Liver (tissue), 9 donors: ENCODE results near the gene BAG5. TPM values are rescaled to one million over a fixed set of nuclear protein-coding genes. Genes with fewer than 3 reads are reported as not detected.

ENCODE experiments used
- DNase-seq: peaks from one replicate; pipeline ENCODE4 v3.0.0-alpha.2; 2017; ENCODE audit warnings: low spot score
- H3K27ac ChIP-seq, 2 donors: one replicate each; pipeline ENCODE4 v1.7.0; 2013; ENCODE audit warnings: inconsistent platforms in 2 of 2, low read length in 2 of 2, control low read depth in 1 of 2, low read depth in 1 of 2, mild to moderate bottlenecking in 1 of 2
- H3K27me3 ChIP-seq, 4 donors: one replicate each; pipeline versions ENCODE4 v1.6.1 to v1.7.0; 2013; ENCODE audit warnings: low read length in 3 of 4, inconsistent platforms in 1 of 4, mild to moderate bottlenecking in 1 of 4, moderate library complexity in 1 of 4; ENCODE audit not compliant: control insufficient read depth in 4 of 4, insufficient read depth in 4 of 4
- H3K36me3 ChIP-seq, 4 donors: one replicate each; pipeline versions ENCODE4 v1.6.1 to v1.7.0; 2013; ENCODE audit warnings: low read length in 3 of 4, mild to moderate bottlenecking in 3 of 4, low read depth in 1 of 4, moderate library complexity in 1 of 4; ENCODE audit not compliant: control insufficient read depth in 4 of 4, insufficient read depth in 3 of 4
- H3K4me1 ChIP-seq, 4 donors: one replicate each; pipeline versions ENCODE4 v1.6.1 to v1.7.0; 2013; ENCODE audit warnings: low read length in 3 of 4, mild to moderate bottlenecking in 3 of 4, moderate library complexity in 1 of 4; ENCODE audit not compliant: control insufficient read depth in 4 of 4, insufficient read depth in 4 of 4
- H3K4me3 ChIP-seq, 3 donors: one replicate each; pipeline versions ENCODE4 v1.6.1 to v1.7.0; 2013; ENCODE audit warnings: low read length in 3 of 3, control low read depth in 1 of 3, low read depth in 1 of 3, mild to moderate bottlenecking in 1 of 3
- H3K9ac ChIP-seq, 2 donors: one replicate each; pipeline ENCODE4 v1.7.0; 2013; ENCODE audit warnings: low read length in 2 of 2, mild to moderate bottlenecking in 2 of 2, moderate library complexity in 2 of 2, control low read depth in 1 of 2, low read depth in 1 of 2
- H3K9me3 ChIP-seq, 4 donors: one replicate each; pipeline versions ENCODE4 v1.6.1 to v1.7.0; 2013; ENCODE audit warnings: low read length in 3 of 4; ENCODE audit not compliant: control insufficient read depth in 4 of 4
- EGR1 ChIP-seq, 2 donors: IDR thresholded peaks; 2 replicates each; pipeline ENCODE4 v1.6.1; 2016 to 2018; ENCODE audit warnings: antibody characterized with exemption in 2 of 2, low read depth in 2 of 2
- FOXA1 ChIP-seq: IDR thresholded peaks from 2 replicates; pipeline ENCODE4 v1.6.1; 2016; ENCODE audit warnings: antibody characterized with exemption
- FOXA2 ChIP-seq: IDR thresholded peaks from 2 replicates; pipeline ENCODE4 v1.6.1; 2016; ENCODE audit warnings: antibody characterized with exemption
- GABPA ChIP-seq, 2 donors: IDR thresholded peaks in 1 of 2; conservative IDR thresholded peaks in 1 of 2; 2 replicates each; pipeline ENCODE4 v1.6.1; 2016; ENCODE audit warnings: antibody characterized with exemption in 2 of 2, mild to moderate bottlenecking in 1 of 2, moderate library complexity in 1 of 2
- HNF4A ChIP-seq, 2 donors: conservative IDR thresholded peaks; 2 replicates each; pipeline ENCODE4 v1.6.1; 2016; ENCODE audit warnings: antibody characterized with exemption in 2 of 2, mild to moderate bottlenecking in 2 of 2
- HNF4G ChIP-seq: IDR thresholded peaks from 2 replicates; pipeline ENCODE4 v1.6.1; 2016; ENCODE audit warnings: antibody characterized with exemption
- JUND ChIP-seq, 2 donors: IDR thresholded peaks; 2 replicates each; pipeline ENCODE4 v1.6.1; 2016; ENCODE audit warnings: antibody characterized with exemption in 2 of 2
- NR2F2 ChIP-seq: IDR thresholded peaks from 2 replicates; pipeline ENCODE4 v1.6.1; 2016; ENCODE audit warnings: antibody characterized with exemption
- RAD21 ChIP-seq, 2 donors: IDR thresholded peaks; 2 replicates each; pipeline ENCODE4 v1.6.1; 2016; ENCODE audit warnings: antibody characterized with exemption in 2 of 2, mild to moderate bottlenecking in 2 of 2
- RXRA ChIP-seq, 2 donors: IDR thresholded peaks; 2 replicates each; pipeline ENCODE4 v1.6.1; 2017 to 2018; ENCODE audit warnings: antibody characterized with exemption in 2 of 2, mild to moderate bottlenecking in 1 of 2
- SP1 ChIP-seq: IDR thresholded peaks from 2 replicates; pipeline ENCODE4 v1.6.1; 2018; ENCODE audit warnings: antibody characterized with exemption, mild to moderate bottlenecking
- TAF1 ChIP-seq: conservative IDR thresholded peaks from 2 replicates; pipeline ENCODE4 v1.6.1; 2016; ENCODE audit warnings: antibody characterized with exemption, mild to moderate bottlenecking
- YY1 ChIP-seq: IDR thresholded peaks from 2 replicates; pipeline ENCODE4 v1.6.1; 2016; ENCODE audit warnings: antibody characterized with exemption, mild to moderate bottlenecking
- WGBS: extraction: QIAGEN DNeasy Blood & Tissue Kit; methylation state at CpG from one replicate; pipeline ENCODE4 v1.1.7; 2013; 5-methylcytosine and 5-hydroxymethylcytosine counted together
- polyA plus RNA-seq, 2 donors: library from polyadenylated mRNA; stranded (reverse) in 1 of 2; unstranded in 1 of 2; fragments of 200-250 nt in 1 of 2; fragments of >200 nt in 1 of 2; fragmentation: Nextera tagmentation in 1 of 2; extraction: Ambion mirVana in 1 of 2; gene quantifications; one replicate each; pipeline versions ENCODE4 v1.2.1 to v1.2.3, GENCODE V29; 2013 to 2015
- total RNA-seq, 2 donors: library from RNA; depleted of rRNA; stranded (reverse); fragments of >200 nt; gene quantifications; one replicate each; pipeline ENCODE4 v1.2.3, GENCODE V29; 2014
- TF ChIP-seq, protein P1 (sequence below): IDR thresholded peaks from 2 replicates; pipeline ENCODE4 v1.6.1; 2016; ENCODE audit warnings: antibody characterized with exemption
- TF ChIP-seq, protein P2 (sequence below): IDR thresholded peaks from 2 replicates; pipeline ENCODE4 v1.6.1; 2016; ENCODE audit warnings: antibody characterized with exemption, mild to moderate bottlenecking
- TF ChIP-seq, protein P3 (sequence below): IDR thresholded peaks from 2 replicates; pipeline ENCODE4 v1.6.1; 2016; ENCODE audit warnings: antibody characterized with exemption
- TF ChIP-seq, protein P4 (sequence below): fragments of 150-350 bp; IDR thresholded peaks from 2 replicates; pipeline ENCODE4 v1.5.1; 2017; ENCODE audit warnings: improper control_type of control experiment, low read depth, low read length; ENCODE audit not compliant: missing input control
- TF ChIP-seq, protein P5 (sequence below): IDR thresholded peaks from 2 replicates; pipeline ENCODE4 v1.6.1; 2016; ENCODE audit warnings: antibody characterized with exemption
- donor health status: healthy.
- donor health status: healthy.
- donor health status: healthy.
- donor health status: healthy.
- donor health status: healthy.

The BAG5 gene
- total and polyA plus RNA-seq, 4 donors = 5.4 to 12.5 (median 8.8) TPM

DNA sequence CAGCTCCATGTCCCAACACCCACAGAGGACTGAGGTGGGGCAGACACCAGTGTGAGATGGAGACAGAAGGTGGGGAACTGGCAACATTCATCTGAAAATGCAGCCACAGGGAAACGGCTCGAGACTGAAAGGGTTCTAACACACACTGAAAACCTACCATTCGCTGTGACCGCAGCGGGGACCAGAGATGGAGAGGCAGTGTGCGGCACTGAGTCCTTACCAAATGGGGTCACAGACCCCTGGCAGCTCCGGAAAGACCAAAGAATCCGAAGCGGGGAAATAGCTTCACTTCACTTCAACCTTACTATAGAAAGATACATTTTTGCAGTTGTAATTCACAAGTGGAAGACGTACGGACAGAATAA, 9.6 kb downstream of the BAG5 start:
- H3K4me1 ChIP-seq = peaks cover 0 to 4% (median 0%) of the 10 kb centered on the region in 4 donors
- no peak for DNase-seq
- TF ChIP-seq JUND (IDR thresholded peaks at IDR 0.05) = no peak
- TF ChIP-seq, protein P1, sequence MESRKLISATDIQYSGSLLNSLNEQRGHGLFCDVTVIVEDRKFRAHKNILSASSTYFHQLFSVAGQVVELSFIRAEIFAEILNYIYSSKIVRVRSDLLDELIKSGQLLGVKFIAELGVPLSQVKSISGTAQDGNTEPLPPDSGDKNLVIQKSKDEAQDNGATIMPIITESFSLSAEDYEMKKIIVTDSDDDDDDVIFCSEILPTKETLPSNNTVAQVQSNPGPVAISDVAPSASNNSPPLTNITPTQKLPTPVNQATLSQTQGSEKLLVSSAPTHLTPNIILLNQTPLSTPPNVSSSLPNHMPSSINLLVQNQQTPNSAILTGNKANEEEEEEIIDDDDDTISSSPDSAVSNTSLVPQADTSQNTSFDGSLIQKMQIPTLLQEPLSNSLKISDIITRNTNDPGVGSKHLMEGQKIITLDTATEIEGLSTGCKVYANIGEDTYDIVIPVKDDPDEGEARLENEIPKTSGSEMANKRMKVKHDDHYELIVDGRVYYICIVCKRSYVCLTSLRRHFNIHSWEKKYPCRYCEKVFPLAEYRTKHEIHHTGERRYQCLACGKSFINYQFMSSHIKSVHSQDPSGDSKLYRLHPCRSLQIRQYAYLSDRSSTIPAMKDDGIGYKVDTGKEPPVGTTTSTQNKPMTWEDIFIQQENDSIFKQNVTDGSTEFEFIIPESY = no peak
- TF ChIP-seq, protein P2, sequence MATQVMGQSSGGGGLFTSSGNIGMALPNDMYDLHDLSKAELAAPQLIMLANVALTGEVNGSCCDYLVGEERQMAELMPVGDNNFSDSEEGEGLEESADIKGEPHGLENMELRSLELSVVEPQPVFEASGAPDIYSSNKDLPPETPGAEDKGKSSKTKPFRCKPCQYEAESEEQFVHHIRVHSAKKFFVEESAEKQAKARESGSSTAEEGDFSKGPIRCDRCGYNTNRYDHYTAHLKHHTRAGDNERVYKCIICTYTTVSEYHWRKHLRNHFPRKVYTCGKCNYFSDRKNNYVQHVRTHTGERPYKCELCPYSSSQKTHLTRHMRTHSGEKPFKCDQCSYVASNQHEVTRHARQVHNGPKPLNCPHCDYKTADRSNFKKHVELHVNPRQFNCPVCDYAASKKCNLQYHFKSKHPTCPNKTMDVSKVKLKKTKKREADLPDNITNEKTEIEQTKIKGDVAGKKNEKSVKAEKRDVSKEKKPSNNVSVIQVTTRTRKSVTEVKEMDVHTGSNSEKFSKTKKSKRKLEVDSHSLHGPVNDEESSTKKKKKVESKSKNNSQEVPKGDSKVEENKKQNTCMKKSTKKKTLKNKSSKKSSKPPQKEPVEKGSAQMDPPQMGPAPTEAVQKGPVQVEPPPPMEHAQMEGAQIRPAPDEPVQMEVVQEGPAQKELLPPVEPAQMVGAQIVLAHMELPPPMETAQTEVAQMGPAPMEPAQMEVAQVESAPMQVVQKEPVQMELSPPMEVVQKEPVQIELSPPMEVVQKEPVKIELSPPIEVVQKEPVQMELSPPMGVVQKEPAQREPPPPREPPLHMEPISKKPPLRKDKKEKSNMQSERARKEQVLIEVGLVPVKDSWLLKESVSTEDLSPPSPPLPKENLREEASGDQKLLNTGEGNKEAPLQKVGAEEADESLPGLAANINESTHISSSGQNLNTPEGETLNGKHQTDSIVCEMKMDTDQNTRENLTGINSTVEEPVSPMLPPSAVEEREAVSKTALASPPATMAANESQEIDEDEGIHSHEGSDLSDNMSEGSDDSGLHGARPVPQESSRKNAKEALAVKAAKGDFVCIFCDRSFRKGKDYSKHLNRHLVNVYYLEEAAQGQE = no peak
- no peak for TF ChIP-seq NR2F2
- no peak for TF ChIP-seq TAF1
- TF ChIP-seq, protein P3, sequence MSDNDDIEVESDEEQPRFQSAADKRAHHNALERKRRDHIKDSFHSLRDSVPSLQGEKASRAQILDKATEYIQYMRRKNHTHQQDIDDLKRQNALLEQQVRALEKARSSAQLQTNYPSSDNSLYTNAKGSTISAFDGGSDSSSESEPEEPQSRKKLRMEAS = no peak
- no peak for TF ChIP-seq RAD21 (IDR thresholded peaks at IDR 0.05)
- TF ChIP-seq HNF4A (conservative IDR thresholded peaks at IDR 0.05) = no peak
- TF ChIP-seq YY1 = no peak
- H3K27ac ChIP-seq = no peak overlapping the region
- WGBS = 96% methylated on average over 11 of the region's 11 CpGs
- H3K27me3 ChIP-seq = no peaks in the 10 kb centered on the region
- no peak overlapping the region for H3K4me3 ChIP-seq
- H3K36me3 ChIP-seq = peaks cover 0 to 3% (median 0%) of the 10 kb centered on the region in 4 donors
- H3K9me3 ChIP-seq = no peaks in the 10 kb centered on the region
- no peak overlapping the region for H3K9ac ChIP-seq

DNA sequence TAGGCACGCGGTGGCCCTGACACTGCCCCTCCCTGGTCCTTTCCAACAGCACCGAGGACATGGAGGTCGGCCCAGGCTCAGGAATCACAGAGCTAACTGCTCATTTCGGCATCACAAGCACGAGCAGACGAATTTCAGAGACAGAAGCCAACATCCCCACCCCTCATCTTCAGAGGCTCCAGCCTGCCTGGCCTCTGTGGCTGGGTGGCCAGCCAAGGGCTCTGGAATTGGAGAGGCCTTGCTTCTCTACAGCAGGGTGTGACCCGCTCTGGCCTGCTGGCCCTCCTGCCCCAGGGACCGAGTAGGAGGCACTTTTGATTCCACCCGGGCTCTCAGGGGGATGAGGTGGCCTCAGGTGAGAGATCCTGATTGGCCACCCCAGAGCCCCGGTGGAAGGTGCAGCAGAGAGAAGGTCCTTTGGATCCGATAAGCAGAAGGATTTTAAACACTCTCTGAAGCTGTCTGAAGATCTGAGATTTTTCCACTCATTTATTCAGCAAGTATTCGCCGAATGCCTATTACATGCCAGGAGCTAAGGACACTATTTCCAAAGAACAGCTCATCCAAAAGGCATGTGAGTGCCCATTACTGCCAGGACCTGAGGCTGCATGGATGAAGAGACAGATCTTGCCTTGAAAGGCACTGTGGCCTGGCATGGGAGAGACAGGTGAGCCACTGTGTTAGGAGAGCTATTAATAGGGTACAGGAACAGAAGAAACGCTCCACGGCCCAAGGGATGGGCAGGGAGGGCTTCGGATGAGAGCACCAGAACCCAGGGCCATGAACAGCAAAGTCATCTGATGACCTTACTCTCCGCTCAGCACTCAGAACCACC, 10.2 kb downstream of the BAG5 start:
- no peak for DNase-seq
- Histone ChIP-seq H3K4me3 (no peak overlapping the region), H3K27ac (no peak overlapping the region), H3K9me3 (no peaks in the 10 kb centered on the region), H3K9ac (no peak overlapping the region), H3K36me3 (peaks cover 0 to 2% (median 0%) of the 10 kb centered on the region in 4 donors), H3K4me1 (peaks cover 0 to 2% (median 0%) of the 10 kb centered on the region in 4 donors), H3K27me3 (no peaks in the 10 kb centered on the region)
- whole genome bisulfite sequencing = 83% methylated on average over 18 of the region's 18 CpGs
- TF ChIP-seq SP1 (no peak), JUND (IDR thresholded peaks at IDR 0.05) (no peak), GABPA (IDR thresholded peaks at IDR 0.05 in 1 of 2, conservative IDR thresholded peaks at IDR 0.05 in 1 of 2) (no peak), TAF1 (no peak), YY1 (no peak), NR2F2 (no peak), HNF4G (no peak), RXRA (IDR thresholded peaks at IDR 0.05) (no peak), EGR1 (IDR thresholded peaks at IDR 0.05; ENCODE audit: low read depth in 2 of 2) (no peak), FOXA1 (no peak), FOXA2 (no peak), RAD21 (IDR thresholded peaks at IDR 0.05) (no peak)
- TF ChIP-seq, protein P3 = no peak
- TF ChIP-seq, protein P4, sequence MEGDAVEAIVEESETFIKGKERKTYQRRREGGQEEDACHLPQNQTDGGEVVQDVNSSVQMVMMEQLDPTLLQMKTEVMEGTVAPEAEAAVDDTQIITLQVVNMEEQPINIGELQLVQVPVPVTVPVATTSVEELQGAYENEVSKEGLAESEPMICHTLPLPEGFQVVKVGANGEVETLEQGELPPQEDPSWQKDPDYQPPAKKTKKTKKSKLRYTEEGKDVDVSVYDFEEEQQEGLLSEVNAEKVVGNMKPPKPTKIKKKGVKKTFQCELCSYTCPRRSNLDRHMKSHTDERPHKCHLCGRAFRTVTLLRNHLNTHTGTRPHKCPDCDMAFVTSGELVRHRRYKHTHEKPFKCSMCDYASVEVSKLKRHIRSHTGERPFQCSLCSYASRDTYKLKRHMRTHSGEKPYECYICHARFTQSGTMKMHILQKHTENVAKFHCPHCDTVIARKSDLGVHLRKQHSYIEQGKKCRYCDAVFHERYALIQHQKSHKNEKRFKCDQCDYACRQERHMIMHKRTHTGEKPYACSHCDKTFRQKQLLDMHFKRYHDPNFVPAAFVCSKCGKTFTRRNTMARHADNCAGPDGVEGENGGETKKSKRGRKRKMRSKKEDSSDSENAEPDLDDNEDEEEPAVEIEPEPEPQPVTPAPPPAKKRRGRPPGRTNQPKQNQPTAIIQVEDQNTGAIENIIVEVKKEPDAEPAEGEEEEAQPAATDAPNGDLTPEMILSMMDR = no peak
- TF ChIP-seq, protein P5, sequence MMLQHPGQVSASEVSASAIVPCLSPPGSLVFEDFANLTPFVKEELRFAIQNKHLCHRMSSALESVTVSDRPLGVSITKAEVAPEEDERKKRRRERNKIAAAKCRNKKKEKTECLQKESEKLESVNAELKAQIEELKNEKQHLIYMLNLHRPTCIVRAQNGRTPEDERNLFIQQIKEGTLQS = no peak
- TF ChIP-seq, protein P1 = no peak
